NB4 (cell line): ENCODE measurements around the gene MPND.

Experiments used
- MYC ChIP-seq: IDR thresholded peaks from 2 replicates; pipeline ENCODE4 v1.6.1; 2011; ENCODE audit warnings: low read depth, low read length
- POLR2A ChIP-seq: IDR thresholded peaks from 2 replicates; pipeline ENCODE4 v1.6.1; 2011; ENCODE audit warnings: mild to moderate bottlenecking; ENCODE audit not compliant: insufficient read length; ENCODE audit errors: extremely low read depth
- TF ChIP-seq, protein P1 (sequence below): IDR thresholded peaks from one replicate; pipeline ENCODE4 v1.5.1; 2012; ENCODE audit warnings: low read depth, low read length
- TF ChIP-seq, protein P2 (sequence below): IDR thresholded peaks from 2 replicates; pipeline ENCODE4 v1.6.1; 2011; ENCODE audit warnings: low read depth, low read length

DNA sequence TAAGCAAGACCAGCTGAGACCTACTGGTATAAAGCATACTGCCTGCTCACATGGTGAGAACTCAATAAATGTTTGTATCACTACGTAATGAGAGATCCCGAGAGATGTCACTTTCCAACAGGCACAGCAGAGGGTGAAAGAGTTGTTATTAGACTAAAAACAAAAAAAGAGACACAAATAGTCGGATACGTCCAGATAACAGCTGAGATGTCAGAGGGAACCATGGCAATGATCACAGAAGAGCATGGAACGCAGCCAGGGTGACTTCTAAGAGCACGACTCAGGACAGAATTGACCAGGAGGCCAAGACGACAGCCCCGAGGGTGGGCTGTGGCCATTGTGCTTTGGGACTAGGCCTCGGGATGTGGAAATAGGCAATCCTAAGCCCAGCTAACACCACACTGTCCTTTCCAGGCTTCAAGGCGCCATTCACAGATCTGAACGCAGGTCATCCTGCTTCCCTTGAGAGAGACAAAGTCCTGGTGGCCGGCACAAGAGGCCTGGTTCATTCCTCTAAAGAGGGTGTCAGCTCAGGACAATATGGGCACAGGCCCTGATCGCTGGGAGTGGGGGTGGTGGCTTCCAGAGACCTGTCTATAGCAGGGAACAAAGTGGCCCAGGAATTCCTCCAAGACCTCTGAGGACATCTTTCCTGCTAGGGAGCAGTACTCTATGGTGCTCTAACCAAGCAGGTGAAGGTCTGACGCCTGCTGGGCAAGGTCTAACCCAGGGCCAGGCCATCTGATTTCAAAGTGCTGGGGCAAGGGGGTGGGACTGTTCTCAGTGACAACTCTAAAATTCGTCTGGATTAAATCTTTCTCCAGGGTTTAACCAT is 53.8 kb downstream of the MPND start:
- TF ChIP-seq, protein P1, sequence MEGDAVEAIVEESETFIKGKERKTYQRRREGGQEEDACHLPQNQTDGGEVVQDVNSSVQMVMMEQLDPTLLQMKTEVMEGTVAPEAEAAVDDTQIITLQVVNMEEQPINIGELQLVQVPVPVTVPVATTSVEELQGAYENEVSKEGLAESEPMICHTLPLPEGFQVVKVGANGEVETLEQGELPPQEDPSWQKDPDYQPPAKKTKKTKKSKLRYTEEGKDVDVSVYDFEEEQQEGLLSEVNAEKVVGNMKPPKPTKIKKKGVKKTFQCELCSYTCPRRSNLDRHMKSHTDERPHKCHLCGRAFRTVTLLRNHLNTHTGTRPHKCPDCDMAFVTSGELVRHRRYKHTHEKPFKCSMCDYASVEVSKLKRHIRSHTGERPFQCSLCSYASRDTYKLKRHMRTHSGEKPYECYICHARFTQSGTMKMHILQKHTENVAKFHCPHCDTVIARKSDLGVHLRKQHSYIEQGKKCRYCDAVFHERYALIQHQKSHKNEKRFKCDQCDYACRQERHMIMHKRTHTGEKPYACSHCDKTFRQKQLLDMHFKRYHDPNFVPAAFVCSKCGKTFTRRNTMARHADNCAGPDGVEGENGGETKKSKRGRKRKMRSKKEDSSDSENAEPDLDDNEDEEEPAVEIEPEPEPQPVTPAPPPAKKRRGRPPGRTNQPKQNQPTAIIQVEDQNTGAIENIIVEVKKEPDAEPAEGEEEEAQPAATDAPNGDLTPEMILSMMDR: no peak
- TF ChIP-seq, protein P2, sequence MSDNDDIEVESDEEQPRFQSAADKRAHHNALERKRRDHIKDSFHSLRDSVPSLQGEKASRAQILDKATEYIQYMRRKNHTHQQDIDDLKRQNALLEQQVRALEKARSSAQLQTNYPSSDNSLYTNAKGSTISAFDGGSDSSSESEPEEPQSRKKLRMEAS: no peak
- TF ChIP-seq POLR2A (no peak), MYC (no peak)
